GM12878 (cell line): ENCODE data around the gene ECT2. TPM values are rescaled to one million over a fixed set of nuclear protein-coding genes. Genes with fewer than 3 reads are reported as not detected.

ENCODE experiments used
- ATAC-seq: fragments of 200-7000 bp; cut with Tn5 transposase; 3 replicates; pipeline ENCODE4 v1.9.1; 2020; ENCODE audit warnings: mild to moderate bottlenecking, moderate library complexity
- BruUV-seq: library from RNA; stranded (reverse); fragments of 400-500 nt; replicated peaks from 2 replicates; lab custom pipeline; 2021; lab: Mats Ljungman, UMichigan
- CTCF ChIA-PET: fragments of 300-600 bp; sonication (Branson Sonifier 250); formaldehyde crosslinking; extraction: SDS; loops from one replicate; lab custom pipeline; 2021; ENCODE audit warnings: inconsistent platforms; lab: Yijun Ruan, JAX
- POLR2A ChIA-PET: fragments of 350-600 bp; formaldehyde crosslinking; extraction: SDS; loops from one replicate; lab custom pipeline; 2021; ENCODE audit warnings: inconsistent platforms; lab: Charles Lee
- RAD21 ChIA-PET: fragments of 300-600 bp; sonication (Branson Sonifier 250); formaldehyde crosslinking; loops from one replicate; lab custom pipeline; 2023; ENCODE audit warnings: antibody characterized with exemption; ENCODE audit not compliant: unreplicated experiment; lab: Charles Lee
- SMC1A ChIA-PET: fragments of 300-600 bp; sonication (Branson Sonifier 250); formaldehyde crosslinking; loops from one replicate; lab custom pipeline; 2023; ENCODE audit not compliant: unreplicated experiment, uncharacterized antibody; lab: Charles Lee
- DNase-seq: peaks from one replicate; pipeline ENCODE4 v3.0.0-alpha.2; 2011; ENCODE audit warnings: low read depth, low spot score
- FAIRE-seq: peaks from 3 replicates; lab custom pipeline; 2011; peaks lifted over from hg19 to GRCh38; lab: Jason Lieb, UNC
- H2AFZ ChIP-seq: 2 replicates; pipeline ENCODE4 v1.6.0; 2011; ENCODE audit warnings: low read depth, low read length, control low read depth; ENCODE audit not compliant: control insufficient read depth
- H3K27ac ChIP-seq: 2 replicates; pipeline ENCODE4 v1.5.1; 2011; ENCODE audit warnings: control low read depth; ENCODE audit not compliant: control insufficient read depth, insufficient read depth
- H3K27me3 ChIP-seq, 2 experiments: replicated peaks in 1 of 2; 2 replicates each; pipeline versions ENCODE4 v1.6.0 to v1.6.1; 2011; ENCODE audit warnings: low read length in 1 of 2; ENCODE audit not compliant: control insufficient read depth in 2 of 2, insufficient read depth in 2 of 2
- H3K36me3 ChIP-seq, 2 experiments: 2 replicates each; pipeline ENCODE4 v1.5.1; 2011; ENCODE audit warnings: low read length in 1 of 2; ENCODE audit not compliant: control insufficient read depth in 2 of 2, insufficient read depth in 2 of 2
- H3K4me1 ChIP-seq: 2 replicates; pipeline ENCODE4 v1.6.1; 2011; ENCODE audit warnings: mild to moderate bottlenecking, low read length, moderate library complexity, mixed read lengths; ENCODE audit not compliant: control insufficient read depth, insufficient read depth
- H3K4me2 ChIP-seq: 2 replicates; pipeline ENCODE4 v1.6.0; 2011; ENCODE audit warnings: control low read depth; ENCODE audit not compliant: control insufficient read depth, insufficient read depth
- H3K4me3 ChIP-seq: fragments of 200-600 bp; sonication (generic); 2 replicates; pipeline ENCODE4 v1.5.1; 2016
- H3K79me2 ChIP-seq: 2 replicates; pipeline ENCODE4 v1.6.0; 2011; ENCODE audit warnings: low read length; ENCODE audit not compliant: control insufficient read depth, insufficient read depth
- H3K9ac ChIP-seq: 2 replicates; pipeline ENCODE4 v1.8.0; 2011; ENCODE audit warnings: low read length, control low read depth, mixed read lengths; ENCODE audit not compliant: control insufficient read depth, insufficient read depth
- H3K9me3 ChIP-seq: replicated peaks from 3 replicates; pipeline ENCODE4 v1.5.1; 2011; ENCODE audit warnings: mild to moderate bottlenecking, low read length; ENCODE audit not compliant: control insufficient read depth, insufficient read depth
- H4K20me1 ChIP-seq: 2 replicates; pipeline ENCODE4 v1.6.0; 2011; ENCODE audit not compliant: control insufficient read depth, insufficient read depth
- BMI1 ChIP-seq: fragments of 450-650 bp; IDR thresholded peaks from 2 replicates; pipeline ENCODE4 v1.6.1; 2016; ENCODE audit warnings: mild to moderate bottlenecking, moderate library complexity, borderline replicate concordance
- CHD4 ChIP-seq: fragments of 200-600 bp; sonication (generic); IDR thresholded peaks from 2 replicates; pipeline ENCODE4 v1.6.1; 2016; ENCODE audit warnings: mild to moderate bottlenecking
- CREB1 ChIP-seq: IDR thresholded peaks from 2 replicates; pipeline ENCODE4 v1.6.1; 2012; ENCODE audit warnings: low read depth, mild to moderate bottlenecking, inconsistent platforms
- E4F1 ChIP-seq: fragments of 450-650 bp; IDR thresholded peaks from 2 replicates; pipeline ENCODE4 v1.6.1; 2018; ENCODE audit warnings: borderline replicate concordance, mild to moderate bottlenecking; ENCODE audit not compliant: partially characterized antibody
- EP300 ChIP-seq, 2 experiments: fragments of 150-350 bp in 1 of 2; IDR thresholded peaks; 2 replicates each; pipeline ENCODE4 v1.6.1; 2011 to 2012; ENCODE audit warnings: low read depth in 2 of 2, low read length in 2 of 2, borderline replicate concordance in 1 of 2, improper control_type of control experiment in 1 of 2, inconsistent platforms in 1 of 2; ENCODE audit not compliant: control insufficient read depth in 1 of 2
- FOS ChIP-seq: IDR thresholded peaks from 3 replicates; pipeline ENCODE4 v1.6.1; 2011; ENCODE audit warnings: borderline replicate concordance; ENCODE audit not compliant: insufficient read length; ENCODE audit errors: extremely low read depth
- FOXK2 ChIP-seq: fragments of 450-650 bp; IDR thresholded peaks from 2 replicates; pipeline ENCODE4 v1.6.1; 2017; ENCODE audit warnings: mild to moderate bottlenecking, moderate library complexity
- MAX ChIP-seq: IDR thresholded peaks from 2 replicates; pipeline ENCODE4 v1.6.1; 2012; ENCODE audit warnings: low read depth, low read length, improper control_type of control experiment
- MTA2 ChIP-seq: fragments of 450-650 bp; IDR thresholded peaks from 2 replicates; pipeline ENCODE4 v1.6.1; 2016; ENCODE audit warnings: low read depth, mild to moderate bottlenecking, moderate library complexity
- NR2C2 ChIP-seq: IDR thresholded peaks from 2 replicates; pipeline ENCODE4 v1.6.1; 2011; ENCODE audit warnings: borderline replicate concordance, low read depth; ENCODE audit not compliant: control insufficient read depth, insufficient read length
- RCOR1 ChIP-seq: conservative IDR thresholded peaks from 2 replicates; pipeline ENCODE4 v1.6.1; 2012; ENCODE audit warnings: low read depth, low read length, improper control_type of control experiment
- ZNF217 ChIP-seq: fragments of 450-650 bp; IDR thresholded peaks from 2 replicates; pipeline ENCODE4 v1.6.1; 2017; ENCODE audit warnings: antibody characterized with exemption, mild to moderate bottlenecking
- WGBS: methylation state at CpG from one replicate; pipeline ENCODE4 v1.1.6; 2016; ENCODE audit warnings: low lambda C conversion rate; ENCODE audit not compliant: insufficient replicate concordance, insufficient coverage; ENCODE audit errors: missing lambda C conversion rate; 5-methylcytosine and 5-hydroxymethylcytosine counted together
- in situ Hi-C: fragments of 300-500 bp; cut with MboI; formaldehyde crosslinking; loops from 9 replicates; pipeline ENCODE4 v1.14.3; 2018; ENCODE audit warnings: mixed read lengths
- intact Hi-C: fragments of 100-400 bp; cut with micrococcal nuclease; formaldehyde crosslinking; loops from one replicate; pipeline ENCODE4 v1.14.2; 2022; ENCODE audit not compliant: unreplicated experiment
- polyA plus RNA-seq, 11 experiments: library from polyadenylated mRNA; depleted of rRNA in 4 of 11; unstranded in 6 of 11; stranded (reverse) in 5 of 11; fragments of >200 nt; fragmentation: Nextera tagmentation in 4 of 11; fragmentation: Illumina TruSeq in 1 of 11; extraction: Ambion mirVana in 4 of 11; extraction: Trizol in 1 of 11; gene quantifications; 1 replicate in 1 of 11; 2 replicates in 10 of 11; pipeline versions ENCODE4 v1.2.1 to v1.2.3, GENCODE V29; 2011 to 2016; ENCODE audit warnings: inconsistent platforms in 2 of 11, missing spikeins in 2 of 11, low read depth in 1 of 11
- total RNA-seq, 4 experiments: library from RNA; depleted of rRNA in 3 of 4; stranded (reverse); fragments of >200 nt in 3 of 4; fragmentation: Illumina TruSeq in 1 of 4; extraction: Trizol in 1 of 4; gene quantifications; 2 replicates each; pipeline versions ENCODE4 v1.2.1 to v1.2.3, GENCODE V29; 2013 to 2021
- TF ChIP-seq, protein P1 (sequence below): IDR thresholded peaks from 2 replicates; pipeline ENCODE4 v1.6.1; 2012; ENCODE audit warnings: improper control_type of control experiment, low read depth, low read length; ENCODE audit not compliant: insufficient replicate concordance

The ECT2 gene
- total and polyA plus RNA-seq, 10 of the 15 experiments (the other 5 are each of a cell fraction or from before 2014, with no cell fraction given), result 21.5 to 47.8 (median 38.2) TPM

DNA sequence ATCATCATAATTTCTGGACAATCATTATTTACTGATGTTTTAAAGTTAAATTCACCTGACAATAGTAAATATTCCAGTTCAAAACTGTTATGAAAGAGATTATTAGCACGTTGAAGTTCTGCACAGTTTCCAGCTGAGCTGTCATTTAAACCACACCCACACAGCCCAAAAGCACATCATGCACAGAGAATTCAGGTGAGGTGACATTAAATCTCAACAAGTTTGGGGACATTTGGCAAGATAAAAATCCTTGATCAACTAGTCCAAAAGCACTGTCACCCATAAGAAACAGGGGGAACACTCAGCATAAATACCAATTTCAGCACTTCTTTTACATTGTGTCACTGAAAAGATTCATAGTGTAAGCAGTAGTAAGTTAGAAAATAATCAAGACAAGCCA lies 46.5 kb upstream of the ECT2 start:
- Histone ChIP-seq H3K27me3 (no peaks in the 10 kb centered on the region), H3K79me2 (no peaks in the 10 kb centered on the region), H2AFZ (no peak overlapping the region), H4K20me1 (no peaks in the 10 kb centered on the region), H3K36me3 (no peaks in the 10 kb centered on the region), H3K4me2 (no peak overlapping the region)
- 0% methylated on average over 1 of the region's 1 CpG for WGBS
- intact Hi-C loops (no loop called here), in situ Hi-C loops (no loop called here)
- SMC1A ChIA-PET, result interaction anchor here (0.9 to 1.4 kb wide), 4 partner anchors 9 to 46 kb away, joined by 3 to 5 read pairs (median 4); partner anchors contain the start of gene ECT2
- no TSS peak for BruUV-seq
- ATAC-seq, result no peak
- POLR2A ChIA-PET, result interaction anchor here (0.7 to 1.4 kb wide), 3 partner anchors 12 to 668 kb away, joined by 3 to 5 read pairs (median 4); no protein-coding TSS in a partner anchor
- no peak for TF ChIP-seq BMI1
- no peak for TF ChIP-seq ZNF217
- TF ChIP-seq EP300 (IDR thresholded peaks at IDR 0.05; ENCODE audit: borderline replicate concordance in 1 of 2, control insufficient read depth in 1 of 2, low read depth in 2 of 2, low read length in 2 of 2), result no peak
- no peak for TF ChIP-seq NR2C2
- no peak for TF ChIP-seq RCOR1
- no peak for TF ChIP-seq CREB1
- no peak for TF ChIP-seq MTA2
- TF ChIP-seq, protein P1, sequence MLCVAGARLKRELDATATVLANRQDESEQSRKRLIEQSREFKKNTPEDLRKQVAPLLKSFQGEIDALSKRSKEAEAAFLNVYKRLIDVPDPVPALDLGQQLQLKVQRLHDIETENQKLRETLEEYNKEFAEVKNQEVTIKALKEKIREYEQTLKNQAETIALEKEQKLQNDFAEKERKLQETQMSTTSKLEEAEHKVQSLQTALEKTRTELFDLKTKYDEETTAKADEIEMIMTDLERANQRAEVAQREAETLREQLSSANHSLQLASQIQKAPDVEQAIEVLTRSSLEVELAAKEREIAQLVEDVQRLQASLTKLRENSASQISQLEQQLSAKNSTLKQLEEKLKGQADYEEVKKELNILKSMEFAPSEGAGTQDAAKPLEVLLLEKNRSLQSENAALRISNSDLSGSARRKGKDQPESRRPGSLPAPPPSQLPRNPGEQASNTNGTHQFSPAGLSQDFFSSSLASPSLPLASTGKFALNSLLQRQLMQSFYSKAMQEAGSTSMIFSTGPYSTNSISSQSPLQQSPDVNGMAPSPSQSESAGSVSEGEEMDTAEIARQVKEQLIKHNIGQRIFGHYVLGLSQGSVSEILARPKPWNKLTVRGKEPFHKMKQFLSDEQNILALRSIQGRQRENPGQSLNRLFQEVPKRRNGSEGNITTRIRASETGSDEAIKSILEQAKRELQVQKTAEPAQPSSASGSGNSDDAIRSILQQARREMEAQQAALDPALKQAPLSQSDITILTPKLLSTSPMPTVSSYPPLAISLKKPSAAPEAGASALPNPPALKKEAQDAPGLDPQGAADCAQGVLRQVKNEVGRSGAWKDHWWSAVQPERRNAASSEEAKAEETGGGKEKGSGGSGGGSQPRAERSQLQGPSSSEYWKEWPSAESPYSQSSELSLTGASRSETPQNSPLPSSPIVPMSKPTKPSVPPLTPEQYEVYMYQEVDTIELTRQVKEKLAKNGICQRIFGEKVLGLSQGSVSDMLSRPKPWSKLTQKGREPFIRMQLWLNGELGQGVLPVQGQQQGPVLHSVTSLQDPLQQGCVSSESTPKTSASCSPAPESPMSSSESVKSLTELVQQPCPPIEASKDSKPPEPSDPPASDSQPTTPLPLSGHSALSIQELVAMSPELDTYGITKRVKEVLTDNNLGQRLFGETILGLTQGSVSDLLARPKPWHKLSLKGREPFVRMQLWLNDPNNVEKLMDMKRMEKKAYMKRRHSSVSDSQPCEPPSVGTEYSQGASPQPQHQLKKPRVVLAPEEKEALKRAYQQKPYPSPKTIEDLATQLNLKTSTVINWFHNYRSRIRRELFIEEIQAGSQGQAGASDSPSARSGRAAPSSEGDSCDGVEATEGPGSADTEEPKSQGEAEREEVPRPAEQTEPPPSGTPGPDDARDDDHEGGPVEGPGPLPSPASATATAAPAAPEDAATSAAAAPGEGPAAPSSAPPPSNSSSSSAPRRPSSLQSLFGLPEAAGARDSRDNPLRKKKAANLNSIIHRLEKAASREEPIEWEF, result no peak
- no peak for TF ChIP-seq MAX
- TF ChIP-seq FOXK2, result no peak
- no peak for TF ChIP-seq FOS
- TF ChIP-seq CHD4, result no peak
- no peak for TF ChIP-seq E4F1
- TF ChIP-seq, all 136 proteins: peak for 0
- Histone ChIP-seq H3K9ac (no peak overlapping the region), H3K4me3 (no peak overlapping the region), H3K27ac (no peak overlapping the region), H3K4me1 (no peaks in the 10 kb centered on the region; the same call in 1 of the 2 replicates), H3K9me3 (no peaks in the 10 kb centered on the region)
- no peak for FAIRE-seq
- CTCF ChIA-PET, result interaction anchor here (0.6 to 2.2 kb wide), 9 partner anchors 11 to 884 kb away, joined by 3 to 10 read pairs (median 3); no protein-coding TSS in a partner anchor
- DNase-seq, result no peak
- RAD21 ChIA-PET, result interaction anchor here (0.9 to 1.6 kb wide), 2 partner anchors 31 to 49 kb away, joined by 3 to 5 read pairs; no protein-coding TSS in a partner anchor
